ENCODE data around the gene LRRC47. TPM values are rescaled to one million over a fixed set of nuclear protein-coding genes. Genes with fewer than 3 reads are reported as not detected.

The LRRC47 gene
- total RNA-seq, 1 experiment from 2014 or later: 65.1 TPM

GRCh38 chr1:3837685-3838084 lies 41.4 kb upstream of the LRRC47 start:
- Histone ChIP-seq H2BK12ac (ENCODE audit: insufficient read length, low read depth, low read length) (no peak overlapping the region), H2BK20ac (ENCODE audit: low read depth, low read length, poor library complexity, severe bottlenecking) (no peak overlapping the region), H3K14ac (ENCODE audit: insufficient read depth, low read length) (no peak overlapping the region), H3K79me1 (ENCODE audit: insufficient read depth, low read depth, low read length, poor library complexity, severe bottlenecking) (no peaks in the 10 kb centered on the region), H4K8ac (replicated peaks; ENCODE audit: insufficient read length, low read depth, low read length) (no peak overlapping the region), H3K56ac (ENCODE audit: insufficient read length, low read depth, low read length) (no peak overlapping the region), H3K9ac (ENCODE audit: extremely low read depth, insufficient read length, low read length) (no peak overlapping the region), H2AFZ (ENCODE audit: low read length) (no peak overlapping the region), H3K27me3 (ENCODE audit: insufficient read depth, low read length) (no peaks in the 10 kb centered on the region), H3K18ac (ENCODE audit: insufficient read length, low read depth, low read length) (no peak overlapping the region), H3K9me3 (ENCODE audit: control insufficient read depth, low read depth, low read length) (no peaks in the 10 kb centered on the region), H3T11ph (ENCODE audit: low read length) (no peak overlapping the region), H2BK5ac (ENCODE audit: insufficient read length, low read length) (no peak overlapping the region), H3K23me2 (ENCODE audit: insufficient read length, low read depth, low read length, poor library complexity, severe bottlenecking) (no peaks in the 10 kb centered on the region), H4K91ac (ENCODE audit: insufficient read length, low read depth, low read length) (no peak overlapping the region), H4K20me1 (ENCODE audit: control insufficient read depth, insufficient read depth, insufficient read length) (no peaks in the 10 kb centered on the region), H3K23ac (ENCODE audit: insufficient read length, low read depth, low read length) (no peak overlapping the region), H3K4me2 (ENCODE audit: insufficient read depth, insufficient read length, low read length) (no peak overlapping the region), H2BK15ac (ENCODE audit: low read depth, low read length) (no peak overlapping the region), H3K4ac (ENCODE audit: low read depth, low read length) (no peak overlapping the region), H4K5ac (ENCODE audit: insufficient read length, low read depth, low read length) (no peak overlapping the region), H3K79me2 (ENCODE audit: insufficient read depth, low read length) (no peaks in the 10 kb centered on the region), H2AK5ac (ENCODE audit: insufficient read length, low read length) (no peak overlapping the region), H3K27ac (ENCODE audit: insufficient read length, low read depth, low read length) (no peak overlapping the region), H2BK120ac (ENCODE audit: low read depth, low read length, poor library complexity, severe bottlenecking) (no peak overlapping the region), H3K4me1 (ENCODE audit: insufficient read depth, low read length) (no peaks in the 10 kb centered on the region)
- no peak overlapping the region for H3K4me3 Mint-ChIP-seq
- no peaks in the 10 kb centered on the region for H3K27me3 Mint-ChIP-seq (ENCODE audit: low read depth)
- no CpG with 5 or more reads among the region's 1 CpG for WGBS (ENCODE audit: extremely low coverage, insufficient read length, low lambda C conversion rate)
- TF ChIP-seq, protein P1, sequence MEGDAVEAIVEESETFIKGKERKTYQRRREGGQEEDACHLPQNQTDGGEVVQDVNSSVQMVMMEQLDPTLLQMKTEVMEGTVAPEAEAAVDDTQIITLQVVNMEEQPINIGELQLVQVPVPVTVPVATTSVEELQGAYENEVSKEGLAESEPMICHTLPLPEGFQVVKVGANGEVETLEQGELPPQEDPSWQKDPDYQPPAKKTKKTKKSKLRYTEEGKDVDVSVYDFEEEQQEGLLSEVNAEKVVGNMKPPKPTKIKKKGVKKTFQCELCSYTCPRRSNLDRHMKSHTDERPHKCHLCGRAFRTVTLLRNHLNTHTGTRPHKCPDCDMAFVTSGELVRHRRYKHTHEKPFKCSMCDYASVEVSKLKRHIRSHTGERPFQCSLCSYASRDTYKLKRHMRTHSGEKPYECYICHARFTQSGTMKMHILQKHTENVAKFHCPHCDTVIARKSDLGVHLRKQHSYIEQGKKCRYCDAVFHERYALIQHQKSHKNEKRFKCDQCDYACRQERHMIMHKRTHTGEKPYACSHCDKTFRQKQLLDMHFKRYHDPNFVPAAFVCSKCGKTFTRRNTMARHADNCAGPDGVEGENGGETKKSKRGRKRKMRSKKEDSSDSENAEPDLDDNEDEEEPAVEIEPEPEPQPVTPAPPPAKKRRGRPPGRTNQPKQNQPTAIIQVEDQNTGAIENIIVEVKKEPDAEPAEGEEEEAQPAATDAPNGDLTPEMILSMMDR (conservative IDR thresholded peaks at IDR 0.05): no peak
- no peaks in the 10 kb centered on the region for H3K4me1 Mint-ChIP-seq
- no peak overlapping the region for H3K27ac Mint-ChIP-seq
- peaks cover 4 to 5% of the 10 kb centered on the region in 2 experiments; a peak in 4 of 5 replicates for H3K9me3 Mint-ChIP-seq
- DNase-seq: no peak
- H3K36me3 Mint-ChIP-seq (ENCODE audit: insufficient read depth in 1 of 3, low read depth in 3 of 3): peaks cover 33 to 67% (median 40%) of the 10 kb centered on the region in 3 experiments
